Smooth muscle cell (in vitro differentiated cells): ENCODE measurements around the gene GJA10. TPM values are rescaled to one million over a fixed set of nuclear protein-coding genes. Genes with fewer than 3 reads are reported as not detected.

Source experiments
- DNase-seq: peaks from one replicate; lab custom pipeline; 2025; ENCODE audit not compliant: unreplicated experiment; lab: John Stamatoyannopoulos, UW
- H2AFZ ChIP-seq: fragments of 200-600 bp; sonication (generic); 2 replicates; pipeline ENCODE4 v1.6.0; 2016; ENCODE audit warnings: antibody characterized with exemption, low read depth, mild to moderate bottlenecking
- H3F3A ChIP-seq: fragments of 200-600 bp; sonication (generic); 2 replicates; pipeline ENCODE4 v1.6.0; 2017; ENCODE audit warnings: antibody characterized with exemption, low read depth
- H3K27ac ChIP-seq: fragments of 200-600 bp; sonication (generic); 2 replicates; pipeline ENCODE4 v1.5.1; 2016; ENCODE audit warnings: low read depth, mild to moderate bottlenecking
- H3K27me3 ChIP-seq: fragments of 200-600 bp; sonication (generic); 2 replicates; pipeline ENCODE4 v1.6.1; 2016; ENCODE audit warnings: low read depth, mild to moderate bottlenecking
- H3K36me3 ChIP-seq: fragments of 200-600 bp; sonication (generic); 2 replicates; pipeline ENCODE4 v1.5.1; 2016; ENCODE audit warnings: low read depth
- H3K4me1 ChIP-seq: fragments of 200-600 bp; sonication (generic); 2 replicates; pipeline ENCODE4 v1.5.1; 2016; ENCODE audit warnings: low read depth
- H3K4me2 ChIP-seq: fragments of 200-600 bp; sonication (generic); 2 replicates; pipeline ENCODE4 v1.6.0; 2016; ENCODE audit warnings: mild to moderate bottlenecking
- H3K4me3 ChIP-seq: fragments of 200-600 bp; sonication (generic); 2 replicates; pipeline ENCODE4 v1.5.1; 2016; ENCODE audit warnings: mild to moderate bottlenecking
- H3K79me2 ChIP-seq: fragments of 200-600 bp; sonication (generic); 2 replicates; pipeline ENCODE4 v1.6.0; 2016; ENCODE audit warnings: low read depth, mild to moderate bottlenecking
- H3K9ac ChIP-seq: fragments of 200-600 bp; sonication (generic); 2 replicates; pipeline ENCODE4 v1.6.0; 2016; ENCODE audit warnings: low read depth
- H3K9me3 ChIP-seq: fragments of 200-600 bp; sonication (generic); replicated peaks from 2 replicates; pipeline ENCODE4 v1.5.1; 2016; ENCODE audit warnings: low read depth
- H4K20me1 ChIP-seq: fragments of 200-600 bp; sonication (generic); 2 replicates; pipeline ENCODE4 v1.6.0; 2016; ENCODE audit warnings: low read depth
- WGBS: methylation state at CpG from one replicate; pipeline ENCODE4 v1.1.7; 2016; ENCODE audit warnings: low lambda C conversion rate; 5-methylcytosine and 5-hydroxymethylcytosine counted together
- polyA plus RNA-seq: library from polyadenylated mRNA; unstranded; fragments of >200 nt; fragmentation: Nextera tagmentation; extraction: Ambion mirVana; gene quantifications from 2 replicates; pipeline ENCODE4 v1.2.1, GENCODE V29; 2016
- total RNA-seq: library from RNA; depleted of rRNA; stranded (reverse); fragments of >200 nt; gene quantifications from 2 replicates; pipeline ENCODE4 v1.2.3, GENCODE V29; 2014
- TF ChIP-seq, protein P1 (sequence below): fragments of 200-600 bp; sonication (generic); IDR thresholded peaks from 2 replicates; pipeline ENCODE4 v1.5.1; 2017; ENCODE audit warnings: borderline replicate concordance, mild to moderate bottlenecking, antibody characterized with exemption; ENCODE audit not compliant: insufficient read depth, poor library complexity, severe bottlenecking

Gene GJA10
- total and polyA plus RNA-seq, 2 experiments from 2014 or later: not detected

DNA sequence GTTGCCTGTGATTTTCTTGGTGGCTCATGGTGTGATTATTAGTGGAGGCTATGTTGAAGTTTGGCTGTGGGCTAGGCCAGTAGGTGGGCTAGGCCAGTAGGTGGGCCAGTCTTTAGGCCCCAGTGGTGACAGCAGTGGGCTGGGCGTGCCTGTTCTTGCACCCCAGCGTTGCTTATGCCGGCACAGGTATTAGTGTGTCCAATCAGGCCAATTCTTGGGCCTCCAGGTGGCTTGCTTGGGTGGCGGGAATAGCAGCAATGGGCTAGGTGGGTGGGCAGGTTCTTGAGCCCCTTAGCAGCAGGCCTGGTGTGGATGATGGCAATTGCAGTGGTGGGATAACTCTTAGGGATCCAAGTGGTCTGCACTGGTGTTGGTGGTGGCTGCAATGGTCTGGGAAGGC is 22.9 kb downstream of the GJA10 start:
- H3K79me2 ChIP-seq: no peaks in the 10 kb centered on the region
- H3K27me3 ChIP-seq: no peaks in the 10 kb centered on the region
- WGBS: 96% methylated on average over 4 of the region's 4 CpGs
- H3K4me2 ChIP-seq: no peak overlapping the region
- H3K4me1 ChIP-seq: no peaks in the 10 kb centered on the region
- TF ChIP-seq, protein P1, sequence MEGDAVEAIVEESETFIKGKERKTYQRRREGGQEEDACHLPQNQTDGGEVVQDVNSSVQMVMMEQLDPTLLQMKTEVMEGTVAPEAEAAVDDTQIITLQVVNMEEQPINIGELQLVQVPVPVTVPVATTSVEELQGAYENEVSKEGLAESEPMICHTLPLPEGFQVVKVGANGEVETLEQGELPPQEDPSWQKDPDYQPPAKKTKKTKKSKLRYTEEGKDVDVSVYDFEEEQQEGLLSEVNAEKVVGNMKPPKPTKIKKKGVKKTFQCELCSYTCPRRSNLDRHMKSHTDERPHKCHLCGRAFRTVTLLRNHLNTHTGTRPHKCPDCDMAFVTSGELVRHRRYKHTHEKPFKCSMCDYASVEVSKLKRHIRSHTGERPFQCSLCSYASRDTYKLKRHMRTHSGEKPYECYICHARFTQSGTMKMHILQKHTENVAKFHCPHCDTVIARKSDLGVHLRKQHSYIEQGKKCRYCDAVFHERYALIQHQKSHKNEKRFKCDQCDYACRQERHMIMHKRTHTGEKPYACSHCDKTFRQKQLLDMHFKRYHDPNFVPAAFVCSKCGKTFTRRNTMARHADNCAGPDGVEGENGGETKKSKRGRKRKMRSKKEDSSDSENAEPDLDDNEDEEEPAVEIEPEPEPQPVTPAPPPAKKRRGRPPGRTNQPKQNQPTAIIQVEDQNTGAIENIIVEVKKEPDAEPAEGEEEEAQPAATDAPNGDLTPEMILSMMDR: no peak
- peaks cover 4% of the 10 kb centered on the region for H3K9me3 ChIP-seq
- H3F3A ChIP-seq: no peaks in the 10 kb centered on the region
- H3K9ac ChIP-seq: no peak overlapping the region
- H4K20me1 ChIP-seq: no peaks in the 10 kb centered on the region
- DNase-seq: no peak
- H3K4me3 ChIP-seq: no peak overlapping the region
- no peak overlapping the region for H3K27ac ChIP-seq
- no peaks in the 10 kb centered on the region for H3K36me3 ChIP-seq
- H2AFZ ChIP-seq: no peak overlapping the region

DNA sequence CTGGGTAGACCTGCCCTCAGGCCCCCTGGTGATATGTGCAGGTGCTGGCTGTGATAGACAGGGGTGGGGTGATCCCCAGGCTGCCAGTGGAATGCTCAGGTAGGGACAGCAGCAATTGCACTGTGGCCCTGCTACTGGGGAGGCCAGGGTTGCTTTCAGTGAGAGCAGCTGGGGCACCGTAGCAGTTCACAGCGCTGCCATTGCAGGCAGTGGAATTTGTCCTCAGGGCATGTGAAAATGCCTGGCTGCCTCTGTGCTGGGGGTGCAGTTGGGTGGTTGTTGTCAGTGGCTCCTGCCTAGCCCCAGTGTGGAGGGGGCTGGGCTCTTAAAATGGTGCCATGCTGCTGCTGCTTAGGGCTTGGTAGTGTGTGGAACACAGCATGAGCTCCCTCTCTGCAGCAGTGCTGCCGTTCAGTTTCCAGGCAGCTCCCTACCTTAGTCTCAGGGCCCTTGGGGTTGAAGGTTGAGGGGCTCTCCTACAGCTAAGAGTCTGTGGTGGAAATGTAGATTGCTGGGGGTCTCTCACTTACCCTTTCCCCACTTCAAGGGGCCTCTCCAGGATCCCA is 23.6 kb downstream of the GJA10 start:
- H3K36me3 ChIP-seq: no peaks in the 10 kb centered on the region
- no peak overlapping the region for H3K27ac ChIP-seq
- DNase-seq: no peak

DNA sequence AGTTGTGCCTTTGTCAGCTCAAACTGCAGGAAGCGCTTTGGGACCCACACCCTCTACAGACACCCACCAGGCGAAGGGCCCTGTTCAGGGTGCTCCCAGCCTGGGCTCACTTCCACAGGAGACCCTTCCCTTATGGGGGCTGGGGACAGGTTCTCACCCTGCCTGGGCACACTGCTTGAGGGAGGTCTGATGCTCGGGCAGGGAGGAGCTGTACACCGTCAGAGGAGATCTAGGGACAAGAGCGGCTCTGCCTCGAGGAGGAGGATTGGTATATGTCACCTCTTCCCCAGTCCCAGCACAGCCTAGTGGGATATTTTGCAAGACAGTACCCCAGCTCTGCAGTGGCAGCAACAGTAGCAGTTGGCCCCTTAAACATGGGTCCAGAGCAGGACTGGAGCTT is 26.9 kb downstream of the GJA10 start:
- no peak for DNase-seq
- Histone ChIP-seq H3K9ac (no peak overlapping the region), H3K79me2 (no peaks in the 10 kb centered on the region), H4K20me1 (no peaks in the 10 kb centered on the region), H3K27me3 (no peaks in the 10 kb centered on the region), H3K9me3 (peaks cover 1% of the 10 kb centered on the region), H3K4me2 (no peak overlapping the region), H3K36me3 (no peaks in the 10 kb centered on the region), H3K27ac (no peak overlapping the region), H3K4me1 (no peaks in the 10 kb centered on the region), H2AFZ (no peak overlapping the region), H3K4me3 (no peak overlapping the region), H3F3A (no peaks in the 10 kb centered on the region)
- WGBS: 91% methylated on average over 6 of the region's 6 CpGs
- TF ChIP-seq, protein P1: no peak

More for the DNA sequence above, 23.6 kb downstream of the GJA10 start:
- Histone ChIP-seq H4K20me1 (no peaks in the 10 kb centered on the region), H3F3A (no peaks in the 10 kb centered on the region), H2AFZ (no peak overlapping the region), H3K27me3 (no peaks in the 10 kb centered on the region), H3K9me3 (peaks cover 4% of the 10 kb centered on the region), H3K4me1 (no peaks in the 10 kb centered on the region), H3K79me2 (no peaks in the 10 kb centered on the region), H3K4me2 (no peak overlapping the region), H3K9ac (no peak overlapping the region), H3K4me3 (no peak overlapping the region)
- TF ChIP-seq, protein P1: no peak
- 61% methylated on average over 3 of the region's 3 CpGs for WGBS

DNA sequence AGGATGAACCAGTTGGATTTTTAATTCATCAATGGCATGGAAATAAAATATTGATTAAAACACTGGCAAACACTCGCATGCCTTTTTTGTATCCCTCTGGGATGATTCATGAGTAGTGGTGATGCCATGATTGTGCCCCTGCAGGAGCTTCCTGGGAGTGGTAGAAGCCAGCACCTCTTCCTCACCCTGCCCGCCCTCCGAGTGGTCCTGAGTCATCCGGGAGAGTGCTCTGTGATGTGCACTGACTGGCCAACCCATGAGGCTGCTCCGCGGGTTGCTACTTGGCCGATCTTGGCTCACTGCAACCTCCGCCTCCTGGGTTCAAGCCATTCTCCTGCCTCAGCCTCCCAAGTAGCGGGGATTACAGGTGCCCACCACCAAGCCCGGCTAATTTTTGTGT is 27.4 kb downstream of the GJA10 start:
- no peak for DNase-seq
- H3K9me3 ChIP-seq: no peaks in the 10 kb centered on the region
- TF ChIP-seq, protein P1: no peak
- no peaks in the 10 kb centered on the region for H3K4me1 ChIP-seq
- WGBS: 98% methylated on average over 10 of the region's 10 CpGs
- H2AFZ ChIP-seq: no peak overlapping the region
- no peak overlapping the region for H3K4me2 ChIP-seq
- no peaks in the 10 kb centered on the region for H3K27me3 ChIP-seq
- H3K9ac ChIP-seq: no peak overlapping the region
- H3K36me3 ChIP-seq: no peaks in the 10 kb centered on the region
- no peak overlapping the region for H3K4me3 ChIP-seq
- no peaks in the 10 kb centered on the region for H3F3A ChIP-seq
- H4K20me1 ChIP-seq: no peaks in the 10 kb centered on the region
- H3K27ac ChIP-seq: no peak overlapping the region
- no peaks in the 10 kb centered on the region for H3K79me2 ChIP-seq
